ENCODE data around the gene CD4.

The CD4 gene

GRCh38 chr12:6817098-6817497, 27.8 kb downstream of the CD4 start:
- no peak for DNase-seq (ENCODE audit: low read depth)

- no peak for DNase-seq (ENCODE audit: low read depth)
These were observed 28.4 kb downstream of the CD4 start for GRCh38 chr12:6817662-6818157.

DNA sequence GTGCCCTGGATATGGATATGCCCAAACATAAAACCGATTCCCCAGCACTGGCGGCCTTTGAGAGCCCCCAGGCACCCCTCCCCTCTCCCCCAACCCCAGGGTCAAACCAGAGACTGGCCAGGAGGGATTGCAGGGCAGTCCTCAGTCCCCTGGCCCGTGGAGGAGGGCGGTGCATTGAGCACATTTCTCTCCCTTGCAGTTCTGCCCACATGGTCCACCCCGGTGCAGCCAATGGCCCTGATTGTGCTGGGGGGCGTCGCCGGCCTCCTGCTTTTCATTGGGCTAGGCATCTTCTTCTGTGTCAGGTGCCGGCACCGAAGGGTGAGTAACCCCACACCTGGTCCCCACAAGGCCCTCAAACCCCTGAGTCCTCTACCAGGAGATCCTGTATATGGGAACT, 28.9 kb downstream of the CD4 start:
- DNase-seq (ENCODE audit: low read depth), result no peak

GRCh38 chr12:6818645-6819044, 29.3 kb downstream of the CD4 start:
- no peak for DNase-seq (ENCODE audit: low read depth)

- DNase-seq (ENCODE audit: low read depth), result no peak
These were observed 30.0 kb downstream of the CD4 start for GRCh38 chr12:6819106-6820030.

DNA sequence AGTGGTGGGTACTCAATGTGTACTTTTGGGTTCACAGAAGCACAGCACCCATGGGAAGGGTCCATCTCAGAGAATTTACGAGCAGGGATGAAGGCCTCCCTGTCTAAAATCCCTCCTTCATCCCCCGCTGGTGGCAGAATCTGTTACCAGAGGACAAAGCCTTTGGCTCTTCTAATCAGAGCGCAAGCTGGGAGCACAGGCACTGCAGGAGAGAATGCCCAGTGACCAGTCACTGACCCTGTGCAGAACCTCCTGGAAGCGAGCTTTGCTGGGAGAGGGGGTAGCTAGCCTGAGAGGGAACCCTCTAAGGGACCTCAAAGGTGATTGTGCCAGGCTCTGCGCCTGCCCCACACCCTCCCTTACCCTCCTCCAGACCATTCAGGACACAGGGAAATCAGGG, 30.8 kb downstream of the CD4 start:
- no peak for DNase-seq (ENCODE audit: low read depth)

DNA sequence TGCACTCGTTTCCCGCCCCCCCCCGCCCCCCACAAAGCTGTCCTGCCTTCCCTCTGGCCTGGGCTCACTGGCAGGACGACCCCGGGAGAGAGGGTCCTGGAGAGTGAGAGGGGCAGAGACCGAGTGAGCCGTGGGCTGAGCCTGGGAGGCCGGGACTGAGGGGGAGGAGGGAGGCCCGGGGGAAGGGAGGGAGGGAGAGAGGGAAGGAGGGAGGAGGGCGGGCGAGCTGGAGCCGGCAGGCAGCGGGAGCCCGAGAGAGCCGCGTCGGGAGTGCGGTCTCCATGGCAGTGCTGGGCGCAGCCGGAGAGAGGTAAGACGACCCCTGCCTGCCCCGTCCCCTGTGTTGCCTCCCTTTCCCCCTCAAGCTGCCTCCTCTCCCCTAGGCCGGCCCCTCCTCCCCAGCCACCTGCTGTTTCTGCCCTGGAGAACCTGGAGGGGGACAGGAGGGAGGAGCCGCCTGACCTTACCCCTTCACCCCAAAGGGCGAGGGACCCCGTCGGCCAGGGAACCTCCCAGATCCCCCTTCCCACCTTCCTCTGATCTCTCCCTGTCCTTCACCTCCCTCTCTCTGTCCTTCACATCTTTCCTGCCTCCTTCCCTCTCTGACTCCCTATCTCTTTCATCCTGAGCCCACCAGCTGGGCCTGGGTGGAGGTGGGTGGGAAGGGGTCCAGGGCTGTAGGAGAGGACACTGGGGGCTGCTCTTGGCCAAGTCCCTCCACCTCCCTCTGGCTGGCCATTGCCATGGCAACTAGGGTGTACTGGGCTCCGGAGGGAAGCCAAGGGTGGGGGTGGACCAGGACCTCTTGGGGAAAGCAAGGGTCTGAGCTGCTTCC, 32.5 kb downstream of the CD4 start, which contains the start of gene GPR162:
GPR162 (plus strand) TSS at position 231 of the 835 bp plus-strand sequence. CDS start 2,078 bp downstream, outside the sequence.
- DNase-seq (ENCODE audit: low read depth), result no peak

- DNase-seq (ENCODE audit: low read depth), result no peak
These were observed 33.3 kb downstream of the CD4 start for GRCh38 chr12:6822426-6823135.

- DNase-seq (ENCODE audit: low read depth), result no peak
These were observed 34.1 kb downstream of the CD4 start for GRCh38 chr12:6823182-6824084.

- DNase-seq (ENCODE audit: low read depth), result no peak
These were observed 34.9 kb downstream of the CD4 start for GRCh38 chr12:6824085-6824775.

DNA sequence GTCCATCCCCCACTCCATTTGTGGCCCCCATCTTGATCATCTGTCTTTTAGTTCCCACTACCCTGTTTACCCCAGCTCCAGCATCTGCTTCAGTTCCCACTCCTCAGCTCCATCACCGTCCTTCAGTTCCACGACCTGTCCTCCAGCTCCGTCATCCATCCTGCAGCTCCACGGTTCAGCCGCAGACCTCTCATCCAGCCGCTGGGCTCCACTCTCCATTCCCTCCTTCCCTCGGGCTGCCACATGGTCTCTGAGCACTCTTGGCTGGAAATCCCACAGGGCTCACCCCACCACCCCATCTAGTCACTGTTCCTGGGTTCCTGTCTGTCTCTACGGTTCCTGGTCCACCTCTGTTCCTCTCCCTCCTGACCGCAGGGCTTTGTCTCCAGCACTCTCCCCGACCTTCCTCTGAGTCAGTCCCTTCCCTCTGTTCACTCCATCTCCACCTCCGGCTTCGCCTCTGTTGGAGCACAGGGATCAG, 35.6 kb downstream of the CD4 start:
- no peak for DNase-seq (ENCODE audit: low read depth)

GRCh38 chr12:6825398-6826124, 36.2 kb downstream of the CD4 start:
- DNase-seq (ENCODE audit: low read depth), result peak; percentile 72

GRCh38 chr12:6826125-6826733, 36.9 kb downstream of the CD4 start:
- no peak for DNase-seq (ENCODE audit: low read depth)

- no peak for DNase-seq (ENCODE audit: low read depth)
These were observed 37.6 kb downstream of the CD4 start for GRCh38 chr12:6826734-6827436.

- DNase-seq (ENCODE audit: low read depth), result no peak
These were observed 38.1 kb downstream of the CD4 start for GRCh38 chr12:6827437-6827911.

GRCh38 chr12:6827982-6828780, 38.9 kb downstream of the CD4 start, which contains the start of gene P3H3:
P3H3 (plus strand) TSS chr12:6828407; CDS start chr12:6828441, 34 bp downstream.
- DNase-seq (ENCODE audit: low read depth), result no peak
